Measurements from ENCODE around the gene MYL4.
"Not testable (repeated sequence)": the region's sequence is repeated elsewhere in the genome, so short reads cannot be mapped to it uniquely, and the experiment has no call there.

MYL4 gene

GRCh38 chr17:47193931-47194511, 15.1 kb upstream of the MYL4 start:
- no peak for DNase-seq (ENCODE audit: low read depth in 2 of 2)

GRCh38 chr17:47197821-47198220, 11.3 kb upstream of the MYL4 start:
- DNase-seq (ENCODE audit: low read depth in 2 of 2) = no peak

GRCh38 chr17:47199627-47200324, 9.4 kb upstream of the MYL4 start:
- DNase-seq (ENCODE audit: low read depth in 2 of 2) = no peak

GRCh38 chr17:47200325-47200664, 8.9 kb upstream of the MYL4 start:
- DNase-seq (ENCODE audit: low read depth in 2 of 2) = no peak

- no peak for DNase-seq (ENCODE audit: low read depth in 2 of 2)
These were observed 8.0 kb upstream of the MYL4 start for GRCh38 chr17:47201166-47201565.

GRCh38 chr17:47203984-47204721, 5.0 kb upstream of the MYL4 start:
- no peak for DNase-seq (ENCODE audit: low read depth in 2 of 2)

GRCh38 chr17:47204722-47205418, 4.3 kb upstream of the MYL4 start:
- no peak for DNase-seq (ENCODE audit: low read depth in 2 of 2)

GRCh38 chr17:47205419-47205963, 3.7 kb upstream of the MYL4 start:
- peak in 1 of 2 donors; percentile 15 for DNase-seq (ENCODE audit: low read depth in 2 of 2)

- DNase-seq (ENCODE audit: low read depth in 2 of 2) = no peak
These were observed 1.7 kb upstream of the MYL4 start for GRCh38 chr17:47207143-47208067.

- no peak for DNase-seq (ENCODE audit: low read depth in 2 of 2)
These were observed 351 bp downstream of the MYL4 start for GRCh38 chr17:47209499-47209898.

- DNase-seq (ENCODE audit: low read depth in 2 of 2) = no peak
These were observed 957 bp downstream of the MYL4 start for GRCh38 chr17:47210105-47210504.

- DNase-seq (ENCODE audit: low read depth in 2 of 2) = no peak
These were observed 1.6 kb downstream of the MYL4 start for GRCh38 chr17:47210779-47211178.

GRCh38 chr17:47212458-47212857, 3.3 kb downstream of the MYL4 start:
- no peak for DNase-seq (ENCODE audit: low read depth in 2 of 2)

GRCh38 chr17:47213540-47213939, 4.4 kb downstream of the MYL4 start:
- no peak for DNase-seq (ENCODE audit: low read depth in 2 of 2)

GRCh38 chr17:47214931-47215330, 5.8 kb downstream of the MYL4 start:
- no peak for DNase-seq (ENCODE audit: low read depth in 2 of 2)

- DNase-seq (ENCODE audit: low read depth in 2 of 2) = not testable (repeated sequence)
These were observed 7.7 kb downstream of the MYL4 start for GRCh38 chr17:47216821-47217220.

- not testable (repeated sequence) for DNase-seq (ENCODE audit: low read depth in 2 of 2)
These were observed 8.1 kb downstream of the MYL4 start for GRCh38 chr17:47217279-47217678.

- DNase-seq (ENCODE audit: low read depth in 2 of 2) = no peak
These were observed 9.8 kb downstream of the MYL4 start for GRCh38 chr17:47218896-47219430.

- no peak for DNase-seq (ENCODE audit: low read depth in 2 of 2)
These were observed 10.7 kb downstream of the MYL4 start for GRCh38 chr17:47219621-47220475.

- DNase-seq (ENCODE audit: low read depth in 2 of 2) = no peak
These were observed 11.4 kb downstream of the MYL4 start for GRCh38 chr17:47220531-47220999.
